GM12874 (cell line): ENCODE results near the gene RUNX1.

Experiments used
- TF ChIP-seq, protein P1 (sequence below): IDR thresholded peaks from 2 replicates; pipeline ENCODE4 v1.5.1; 2011; ENCODE audit warnings: low read depth, mild to moderate bottlenecking, control low read depth, low read length, moderate library complexity; ENCODE audit not compliant: insufficient read depth

The RUNX1 gene

GRCh38 chr21:34986561-34987500, 62.3 kb downstream of the RUNX1 start:
- TF ChIP-seq, protein P1, sequence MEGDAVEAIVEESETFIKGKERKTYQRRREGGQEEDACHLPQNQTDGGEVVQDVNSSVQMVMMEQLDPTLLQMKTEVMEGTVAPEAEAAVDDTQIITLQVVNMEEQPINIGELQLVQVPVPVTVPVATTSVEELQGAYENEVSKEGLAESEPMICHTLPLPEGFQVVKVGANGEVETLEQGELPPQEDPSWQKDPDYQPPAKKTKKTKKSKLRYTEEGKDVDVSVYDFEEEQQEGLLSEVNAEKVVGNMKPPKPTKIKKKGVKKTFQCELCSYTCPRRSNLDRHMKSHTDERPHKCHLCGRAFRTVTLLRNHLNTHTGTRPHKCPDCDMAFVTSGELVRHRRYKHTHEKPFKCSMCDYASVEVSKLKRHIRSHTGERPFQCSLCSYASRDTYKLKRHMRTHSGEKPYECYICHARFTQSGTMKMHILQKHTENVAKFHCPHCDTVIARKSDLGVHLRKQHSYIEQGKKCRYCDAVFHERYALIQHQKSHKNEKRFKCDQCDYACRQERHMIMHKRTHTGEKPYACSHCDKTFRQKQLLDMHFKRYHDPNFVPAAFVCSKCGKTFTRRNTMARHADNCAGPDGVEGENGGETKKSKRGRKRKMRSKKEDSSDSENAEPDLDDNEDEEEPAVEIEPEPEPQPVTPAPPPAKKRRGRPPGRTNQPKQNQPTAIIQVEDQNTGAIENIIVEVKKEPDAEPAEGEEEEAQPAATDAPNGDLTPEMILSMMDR, result no peak

GRCh38 chr21:34984356-34985058, 64.6 kb downstream of the RUNX1 start:
- TF ChIP-seq, protein P1, result no peak

GRCh38 chr21:34983680-34984086, 65.4 kb downstream of the RUNX1 start:
- TF ChIP-seq, protein P1, result no peak

- TF ChIP-seq, protein P1, result no peak
These were observed 67.3 kb downstream of the RUNX1 start for GRCh38 chr21:34981791-34982190.

DNA sequence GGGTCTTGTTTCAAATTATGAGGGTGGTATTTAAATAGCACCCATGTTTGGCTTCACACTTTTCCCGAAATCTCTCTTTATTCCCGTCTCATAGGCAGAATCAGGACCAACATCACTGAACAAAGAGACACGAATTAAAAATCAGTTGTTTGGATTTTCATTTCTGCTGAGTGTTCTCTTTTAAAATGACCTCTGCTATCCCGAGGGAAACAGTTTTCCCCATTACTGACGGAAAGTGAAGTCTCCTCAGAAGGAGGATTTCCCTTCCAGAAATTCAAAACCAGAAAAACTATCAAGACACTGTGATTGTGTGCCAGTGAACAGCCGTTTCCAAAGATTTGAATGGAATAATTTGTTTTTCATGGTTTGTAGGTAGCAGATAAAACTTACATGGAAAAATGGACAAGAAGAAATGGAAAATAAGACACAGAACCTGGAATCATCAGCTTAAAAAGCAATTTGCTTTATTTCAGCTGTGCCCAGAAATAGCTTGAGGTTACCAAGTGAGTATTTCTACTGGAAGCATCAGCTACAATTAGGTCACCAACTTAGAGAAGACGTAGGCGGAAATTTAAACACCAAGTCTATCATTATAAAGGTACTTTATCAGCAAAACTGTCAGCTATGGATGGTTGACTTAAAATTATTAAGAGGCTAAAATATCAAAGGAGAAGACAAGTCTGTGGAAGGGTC, 68.5 kb downstream of the RUNX1 start:
- TF ChIP-seq, protein P1, result no peak

- TF ChIP-seq, protein P1, result no peak
These were observed 69.7 kb downstream of the RUNX1 start for GRCh38 chr21:34979383-34979782.

DNA sequence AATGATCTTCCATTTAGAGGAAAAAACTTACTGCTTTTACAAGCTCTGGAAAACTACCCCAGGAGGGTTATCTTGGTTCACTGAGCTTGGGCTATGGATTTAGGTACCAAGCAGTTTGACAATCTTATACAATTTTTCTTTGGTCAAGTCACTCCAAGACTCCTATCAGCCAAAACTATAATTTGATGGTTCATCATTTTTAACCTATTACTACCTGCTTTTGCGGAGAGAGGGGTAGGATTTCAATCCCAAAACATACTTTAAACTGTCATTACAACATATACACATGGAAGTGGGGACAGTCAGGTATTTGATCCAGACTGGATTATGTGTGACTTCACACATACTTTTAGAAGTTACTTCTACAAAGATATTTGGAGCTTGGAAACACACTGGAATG, 71.8 kb downstream of the RUNX1 start:
- TF ChIP-seq, protein P1, result no peak
